Measurements from ENCODE around the gene IFNAR2. TPM values are rescaled to one million over a fixed set of nuclear protein-coding genes. Genes with fewer than 3 reads are reported as not detected.
A peak's percentile ranks its signal among the peaks of the same experiment; 100 is the strongest.
"Not testable (repeated sequence)": the region's sequence is repeated elsewhere in the genome, so short reads cannot be mapped to it uniquely, and the experiment has no call there.

The IFNAR2 gene
- total RNA-seq, 2 donors from 2014 or later: 40.5 to 48.1 TPM

GRCh38 chr21:33240404-33240803, 10.7 kb downstream of the IFNAR2 start:
- Mint-ChIP-seq H3K27ac (peak overlapping the region; percentile 97), H3K36me3 (ENCODE audit: low read depth) (peaks cover 13% of the 10 kb centered on the region), H3K27me3 (no peaks in the 10 kb centered on the region), H3K4me3 (peak overlapping the region; percentile 76), H3K4me1 (peaks cover 66% of the 10 kb centered on the region)
- ATAC-seq (no peak), DNase-seq (no peak)
- H3K9me3 ChIP-seq (ENCODE audit: control insufficient read depth, low read length, poor library complexity, severe bottlenecking): no peaks in the 10 kb centered on the region

DNA sequence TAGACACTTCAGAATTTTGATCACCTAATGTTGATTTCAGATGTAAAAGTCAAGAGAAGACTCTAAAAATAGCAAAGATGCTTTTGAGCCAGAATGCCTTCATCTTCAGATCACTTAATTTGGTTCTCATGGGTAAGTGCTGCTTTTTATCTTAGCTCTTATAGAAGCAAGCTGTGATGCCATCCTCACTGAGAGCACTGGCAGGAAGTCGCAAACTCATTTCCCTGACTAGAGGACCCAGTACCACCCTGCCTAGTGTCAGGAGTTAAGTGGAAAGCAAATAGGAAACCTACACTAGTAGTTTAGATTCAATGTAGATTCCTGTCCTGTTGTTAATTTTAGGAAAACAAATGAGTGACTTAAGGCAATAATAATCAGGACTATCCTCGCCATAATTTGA, 12.1 kb downstream of the IFNAR2 start:
- peaks cover 15% of the 10 kb centered on the region for H3K36me3 Mint-ChIP-seq (ENCODE audit: low read depth)
- DNase-seq (no peak), ATAC-seq (peak; percentile 36)
- H3K27me3 Mint-ChIP-seq: no peaks in the 10 kb centered on the region
- H3K4me1 Mint-ChIP-seq: peaks cover 64% of the 10 kb centered on the region
- H3K4me3 Mint-ChIP-seq: peak overlapping the region; percentile 61
- H3K9me3 ChIP-seq (ENCODE audit: control insufficient read depth, low read length, poor library complexity, severe bottlenecking): no peaks in the 10 kb centered on the region
- peak overlapping the region; percentile 21 for H3K27ac Mint-ChIP-seq

DNA sequence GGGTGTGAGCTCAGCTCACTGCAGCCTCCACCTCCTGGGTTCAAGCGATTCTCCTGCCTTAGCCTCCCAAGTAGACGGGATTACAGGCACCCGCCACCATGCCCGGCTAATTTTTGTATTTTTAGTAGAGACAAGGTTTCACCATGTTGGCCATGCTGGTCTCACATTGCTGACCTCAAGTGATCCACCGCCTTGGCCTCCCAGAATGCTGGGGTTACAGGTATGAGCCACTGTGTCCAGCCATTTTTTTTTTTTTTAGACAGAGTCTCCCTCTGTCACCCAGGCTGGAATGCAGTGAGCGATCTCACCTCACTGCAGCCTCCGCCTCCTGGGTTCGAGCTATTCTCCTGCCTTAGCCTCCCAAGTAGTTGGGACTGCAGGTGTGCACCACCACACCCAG, 13.1 kb downstream of the IFNAR2 start:
- H3K36me3 Mint-ChIP-seq (ENCODE audit: low read depth): peaks cover 18% of the 10 kb centered on the region
- not testable (repeated sequence) for H3K9me3 ChIP-seq (ENCODE audit: control insufficient read depth, low read length, poor library complexity, severe bottlenecking); ATAC-seq; H3K4me3 Mint-ChIP-seq; DNase-seq; H3K27me3 Mint-ChIP-seq
- H3K4me1 Mint-ChIP-seq: peaks cover 62% of the 10 kb centered on the region
- H3K27ac Mint-ChIP-seq: peak overlapping the region; percentile 91

DNA sequence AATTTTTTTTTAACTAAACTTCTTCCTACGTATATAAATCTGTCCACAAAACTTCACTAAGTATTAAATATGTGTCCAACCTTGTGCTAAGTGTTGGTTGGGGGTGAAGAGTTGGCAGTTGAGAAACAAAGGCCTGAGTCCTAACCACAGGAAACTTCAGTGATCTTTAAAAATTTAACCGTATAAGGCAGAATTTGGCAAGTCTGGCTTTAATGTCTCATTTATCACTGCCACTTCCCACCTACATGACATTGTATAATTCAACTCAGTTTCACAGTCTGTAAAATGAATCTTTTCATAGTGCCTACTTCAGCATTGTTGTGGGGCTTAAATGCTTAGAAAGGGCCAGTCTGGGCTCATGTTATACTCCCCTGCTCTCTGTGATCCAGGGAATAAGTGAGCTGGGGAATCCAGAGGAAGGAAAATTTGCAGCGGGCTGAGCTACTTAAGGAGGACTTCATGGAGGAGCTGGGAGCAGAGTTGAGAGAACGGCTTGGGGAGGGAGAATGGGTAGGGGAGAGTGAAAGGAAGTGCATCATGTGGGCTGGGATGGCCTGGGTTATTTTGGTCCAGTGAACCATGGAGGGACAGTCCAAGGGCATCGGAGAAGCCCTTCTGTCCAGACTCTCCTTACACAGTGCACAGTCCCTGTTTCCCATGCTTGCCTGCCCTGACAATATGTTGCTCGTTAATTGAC, 14.5 kb downstream of the IFNAR2 start:
- H3K4me1 Mint-ChIP-seq: peaks cover 59% of the 10 kb centered on the region
- H3K9me3 ChIP-seq (ENCODE audit: control insufficient read depth, low read length, poor library complexity, severe bottlenecking): no peaks in the 10 kb centered on the region
- ATAC-seq: peak; percentile 60
- no peak for DNase-seq
- H3K27me3 Mint-ChIP-seq: no peaks in the 10 kb centered on the region
- peak overlapping the region; percentile 91 for H3K27ac Mint-ChIP-seq
- H3K36me3 Mint-ChIP-seq (ENCODE audit: low read depth): peaks cover 18% of the 10 kb centered on the region
- H3K4me3 Mint-ChIP-seq: peak overlapping the region; percentile 84

- no peak for ATAC-seq
- H3K4me3 Mint-ChIP-seq: peak overlapping the region; percentile 84
Observed at GRCh38 chr21:33244779-33245105, 15.0 kb downstream of the IFNAR2 start.

GRCh38 chr21:33245289-33245918, 15.7 kb downstream of the IFNAR2 start:
- Mint-ChIP-seq H3K4me3 (no peak overlapping the region), H3K36me3 (ENCODE audit: low read depth) (peaks cover 22% of the 10 kb centered on the region), H3K27ac (peak overlapping the region; percentile 91), H3K27me3 (no peaks in the 10 kb centered on the region), H3K4me1 (peaks cover 58% of the 10 kb centered on the region)
- ATAC-seq: no peak
- no peaks in the 10 kb centered on the region for H3K9me3 ChIP-seq (ENCODE audit: control insufficient read depth, low read length, poor library complexity, severe bottlenecking)
- DNase-seq: no peak

More at GRCh38 chr21:33244779-33245105, 15.0 kb downstream of the IFNAR2 start:
- Mint-ChIP-seq H3K36me3 (ENCODE audit: low read depth) (peaks cover 21% of the 10 kb centered on the region), H3K4me1 (peaks cover 60% of the 10 kb centered on the region), H3K27ac (peak overlapping the region; percentile 91), H3K27me3 (no peaks in the 10 kb centered on the region)
- H3K9me3 ChIP-seq (ENCODE audit: control insufficient read depth, low read length, poor library complexity, severe bottlenecking): no peaks in the 10 kb centered on the region
- no peak for DNase-seq

DNA sequence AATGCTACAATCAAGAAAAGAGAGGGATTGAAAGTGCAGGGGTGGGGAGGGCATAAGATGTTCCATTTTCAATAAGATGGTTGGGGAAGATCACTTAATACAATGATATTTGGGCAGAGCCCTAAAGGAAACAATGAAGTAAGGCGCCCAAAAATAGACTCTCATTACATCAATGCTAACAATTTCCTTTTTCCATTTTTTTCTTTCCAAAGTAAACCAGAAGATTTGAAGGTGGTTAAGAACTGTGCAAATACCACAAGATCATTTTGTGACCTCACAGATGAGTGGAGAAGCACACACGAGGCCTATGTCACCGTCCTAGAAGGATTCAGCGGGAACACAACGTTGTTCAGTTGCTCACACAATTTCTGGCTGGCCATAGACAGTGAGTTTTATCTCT, 16.8 kb downstream of the IFNAR2 start:
- Mint-ChIP-seq H3K4me1 (peaks cover 62% of the 10 kb centered on the region), H3K27me3 (no peaks in the 10 kb centered on the region), H3K27ac (peak overlapping the region; percentile 91), H3K36me3 (ENCODE audit: low read depth) (peaks cover 28% of the 10 kb centered on the region), H3K4me3 (peak overlapping the region; percentile 45)
- no peaks in the 10 kb centered on the region for H3K9me3 ChIP-seq (ENCODE audit: control insufficient read depth, low read length, poor library complexity, severe bottlenecking)
- no peak for ATAC-seq
- DNase-seq: no peak

GRCh38 chr21:33246963-33247362, 17.2 kb downstream of the IFNAR2 start:
- Mint-ChIP-seq H3K4me3 (peak overlapping the region; percentile 45), H3K36me3 (ENCODE audit: low read depth) (peaks cover 28% of the 10 kb centered on the region), H3K27me3 (no peaks in the 10 kb centered on the region), H3K4me1 (peaks cover 57% of the 10 kb centered on the region), H3K27ac (peak overlapping the region; percentile 91)
- ATAC-seq (no peak), DNase-seq (no peak)
- H3K9me3 ChIP-seq (ENCODE audit: control insufficient read depth, low read length, poor library complexity, severe bottlenecking): no peaks in the 10 kb centered on the region

GRCh38 chr21:33247599-33247998, 17.9 kb downstream of the IFNAR2 start:
- no peaks in the 10 kb centered on the region for H3K9me3 ChIP-seq (ENCODE audit: control insufficient read depth, low read length, poor library complexity, severe bottlenecking)
- DNase-seq (no peak), ATAC-seq (no peak)
- Mint-ChIP-seq H3K27ac (peak overlapping the region; percentile 91), H3K4me1 (peaks cover 54% of the 10 kb centered on the region), H3K4me3 (no peak overlapping the region), H3K27me3 (no peaks in the 10 kb centered on the region), H3K36me3 (ENCODE audit: low read depth) (peaks cover 26% of the 10 kb centered on the region)

DNA sequence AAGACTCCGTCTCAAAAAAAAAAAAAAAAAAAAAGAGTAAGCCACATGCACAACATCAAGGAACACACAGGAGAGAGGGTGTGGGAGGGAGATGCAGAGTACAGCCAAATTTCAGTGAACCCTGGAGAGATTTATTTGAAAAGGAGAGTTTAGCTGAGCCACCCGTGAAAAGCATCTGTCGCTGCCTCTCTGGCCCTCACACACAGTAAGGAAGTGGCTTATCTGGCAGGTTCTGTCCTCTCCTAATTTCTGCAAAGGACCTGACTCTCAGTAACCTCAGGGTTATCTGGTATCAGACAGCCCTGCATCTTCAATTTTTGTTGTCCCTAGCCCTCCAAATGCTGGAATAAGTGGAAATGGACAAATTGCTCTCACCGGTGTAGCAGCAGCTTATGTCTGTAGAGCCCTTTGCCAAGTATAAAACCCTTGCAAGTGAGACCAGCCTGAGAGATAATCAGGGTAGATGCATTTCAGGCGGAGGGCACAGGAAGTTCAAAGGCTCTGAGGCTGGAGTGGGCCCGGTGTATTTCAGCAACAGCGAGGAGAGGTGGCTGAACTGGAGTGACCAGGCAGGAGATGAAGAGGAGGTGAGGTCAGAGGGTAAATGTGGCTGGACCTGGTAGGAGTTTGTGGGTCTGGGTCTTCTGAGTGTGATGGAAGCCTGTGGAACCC, 19.7 kb downstream of the IFNAR2 start:
- Mint-ChIP-seq H3K27ac (peak overlapping the region; percentile 91), H3K4me3 (peak overlapping the region; percentile 21), H3K4me1 (peaks cover 44% of the 10 kb centered on the region), H3K36me3 (ENCODE audit: low read depth) (peaks cover 26% of the 10 kb centered on the region), H3K27me3 (no peaks in the 10 kb centered on the region)
- H3K9me3 ChIP-seq (ENCODE audit: control insufficient read depth, low read length, poor library complexity, severe bottlenecking): no peaks in the 10 kb centered on the region
- ATAC-seq (peak; percentile 36), DNase-seq (no peak)

GRCh38 chr21:33251119-33251518, 21.4 kb downstream of the IFNAR2 start:
- peak overlapping the region; percentile 47 for H3K4me3 Mint-ChIP-seq
- peaks cover 39% of the 10 kb centered on the region for H3K4me1 Mint-ChIP-seq
- ATAC-seq (no peak), DNase-seq (no peak)
- H3K27me3 Mint-ChIP-seq: no peaks in the 10 kb centered on the region
- no peaks in the 10 kb centered on the region for H3K9me3 ChIP-seq (ENCODE audit: control insufficient read depth, low read length, poor library complexity, severe bottlenecking)
- H3K36me3 Mint-ChIP-seq (ENCODE audit: low read depth): peaks cover 18% of the 10 kb centered on the region
- peak overlapping the region; percentile 91 for H3K27ac Mint-ChIP-seq

GRCh38 chr21:33253382-33253781, 23.6 kb downstream of the IFNAR2 start:
- H3K4me1 Mint-ChIP-seq: peaks cover 30% of the 10 kb centered on the region
- DNase-seq; H3K4me3 Mint-ChIP-seq; H3K9me3 ChIP-seq (ENCODE audit: control insufficient read depth, low read length, poor library complexity, severe bottlenecking); ATAC-seq; H3K27me3 Mint-ChIP-seq: not testable (repeated sequence)
- H3K36me3 Mint-ChIP-seq (ENCODE audit: low read depth): peaks cover 17% of the 10 kb centered on the region
- peak overlapping the region; percentile 91 for H3K27ac Mint-ChIP-seq

- no peak for ATAC-seq
- Mint-ChIP-seq H3K36me3 (ENCODE audit: low read depth) (peaks cover 15% of the 10 kb centered on the region), H3K27me3 (no peaks in the 10 kb centered on the region), H3K4me3 (no peak overlapping the region), H3K4me1 (peaks cover 32% of the 10 kb centered on the region), H3K27ac (peak overlapping the region; percentile 62)
- no peaks in the 10 kb centered on the region for H3K9me3 ChIP-seq (ENCODE audit: control insufficient read depth, low read length, poor library complexity, severe bottlenecking)
- no peak for DNase-seq
Observed at GRCh38 chr21:33254766-33255165, 25.0 kb downstream of the IFNAR2 start.
